ENCODE results near the gene RECQL5. TPM values are rescaled to one million over a fixed set of nuclear protein-coding genes. Genes with fewer than 3 reads are reported as not detected.

RECQL5 gene
- polyA plus RNA-seq, 1 of the 3 experiments (the other 2 are of a cell fraction), result 25.3 TPM

- Histone ChIP-seq H3K27ac (ENCODE audit: low read depth in 2 of 2, low read length in 1 of 2) (no peak overlapping the region), H3K9me3 (no peaks in the 10 kb centered on the region), H3F3A (replicated peaks; ENCODE audit: insufficient read depth) (peaks cover 22% of the 10 kb centered on the region), H3K9me2 (no peaks in the 10 kb centered on the region), H3K4me1 (ENCODE audit: control insufficient read depth in 1 of 2, insufficient read depth in 2 of 2, low read depth in 1 of 2, low read length in 1 of 2) (peaks cover 0 to 5% of the 10 kb centered on the region in 2 experiments; a peak in 2 of 4 replicates), H2AFZ (ENCODE audit: low read depth) (0 out of 2 replicates have a peak overlapping the region, but pooled peaks have one; percentile 40), H3K36me3 (replicated peaks in 1 of 2; ENCODE audit: control insufficient read depth in 1 of 2, insufficient read depth in 2 of 2, low read length in 1 of 2) (peaks cover 0 to 14% of the 10 kb centered on the region in 2 experiments), H4K20me1 (ENCODE audit: insufficient read depth) (no peaks in the 10 kb centered on the region), H3K4me2 (no peak overlapping the region), H3K9ac (no peak overlapping the region), H3K27me3 (ENCODE audit: insufficient read depth) (peaks cover 1% of the 10 kb centered on the region; the same call in 1 of the 2 replicates), H3K4me3 (ENCODE audit: low read depth in 2 of 2, low read length in 1 of 2) (no peak overlapping the region), H3K79me2 (ENCODE audit: insufficient read depth) (no peaks in the 10 kb centered on the region)
- CTCF ChIA-PET, result interaction anchor here (1.0 to 4.9 kb wide), 4 partner anchors 35 to 79 kb away, joined by 3 to 28 read pairs (median 6); partner anchors contain the start of gene SMIM5
- TF ChIP-seq ELF1 (IDR thresholded peaks at IDR 0.05) (no peak), SIN3A (IDR thresholded peaks at IDR 0.05; ENCODE audit: borderline replicate concordance, low read depth, low read length) (no peak), JUND (IDR thresholded peaks at IDR 0.05) (no peak), POLR2AphosphoS5 (IDR thresholded peaks at IDR 0.05; ENCODE audit: low read depth, low read length) (no peak), RFX5 (IDR thresholded peaks at IDR 0.05; ENCODE audit: low read length) (no peak), RXRA (IDR thresholded peaks at IDR 0.05; ENCODE audit: borderline replicate concordance, low read depth) (no peak), TCF12 (IDR thresholded peaks at IDR 0.05) (no peak), FOXJ3 (CRISPR knock-in tag; IDR thresholded peaks at IDR 0.05) (no peak), TEAD4 (IDR thresholded peaks at IDR 0.05; ENCODE audit: borderline replicate concordance, insufficient read depth) (no peak), CHD2 (IDR thresholded peaks at IDR 0.05; ENCODE audit: low read length, partially characterized antibody) (no peak), NRF1 (IDR thresholded peaks at IDR 0.05; ENCODE audit: low read depth, low read length) (no peak), YY1 (IDR thresholded peaks at IDR 0.05; ENCODE audit: low read depth) (no peak), RCOR1 (IDR thresholded peaks at IDR 0.05; ENCODE audit: low read length) (no peak), ZBTB33 (IDR thresholded peaks at IDR 0.05; ENCODE audit: borderline replicate concordance, low read depth) (no peak)
- no peak for DNase-seq
- WGBS (ENCODE audit: low lambda C conversion rate), result 55% methylated on average over 2 of the region's 2 CpGs
- POLR2A ChIA-PET, result no interaction called here
Observed at GRCh38 chr17:75712446-75712845, 45.5 kb upstream of the RECQL5 start.

GRCh38 chr17:75707079-75707571, 40.2 kb upstream of the RECQL5 start:
- Histone ChIP-seq H3K36me3 (replicated peaks in 1 of 2; ENCODE audit: control insufficient read depth in 1 of 2, insufficient read depth in 2 of 2, low read length in 1 of 2) (peaks cover 32 to 64% of the 10 kb centered on the region in 2 experiments), H3K27ac (ENCODE audit: low read depth in 2 of 2, low read length in 1 of 2) (peak overlapping the region in 1 of 2 experiments; percentile 7; a peak in 2 of 4 replicates), H3K9ac (no peak overlapping the region), H3K4me3 (ENCODE audit: low read depth in 2 of 2, low read length in 1 of 2) (no peak overlapping the region), H3K4me1 (ENCODE audit: control insufficient read depth in 1 of 2, insufficient read depth in 2 of 2, low read depth in 1 of 2, low read length in 1 of 2) (peaks cover 0 to 17% of the 10 kb centered on the region in 2 experiments; a peak in 2 of 4 replicates), H3K9me2 (no peaks in the 10 kb centered on the region), H4K20me1 (ENCODE audit: insufficient read depth) (peaks cover 3% of the 10 kb centered on the region; the same call in 1 of the 2 replicates), H3K4me2 (peak overlapping the region; percentile 29; the same call in 1 of the 2 replicates), H3K27me3 (ENCODE audit: insufficient read depth) (no peaks in the 10 kb centered on the region), H3K79me2 (ENCODE audit: insufficient read depth) (no peaks in the 10 kb centered on the region), H3K9me3 (no peaks in the 10 kb centered on the region), H2AFZ (ENCODE audit: low read depth) (no peak overlapping the region), H3F3A (replicated peaks; ENCODE audit: insufficient read depth) (peaks cover 29% of the 10 kb centered on the region)
- ChIA-PET POLR2A (no interaction called here), CTCF (interaction anchor here (0.6 to 5.2 kb wide), 8 partner anchors 12 to 74 kb away, joined by 3 to 25 read pairs (median 9); partner anchors contain the start of gene SMIM5)
- no peak for DNase-seq
- WGBS (ENCODE audit: low lambda C conversion rate), result 52% methylated on average over 12 of the region's 12 CpGs
- TF ChIP-seq, protein P1, sequence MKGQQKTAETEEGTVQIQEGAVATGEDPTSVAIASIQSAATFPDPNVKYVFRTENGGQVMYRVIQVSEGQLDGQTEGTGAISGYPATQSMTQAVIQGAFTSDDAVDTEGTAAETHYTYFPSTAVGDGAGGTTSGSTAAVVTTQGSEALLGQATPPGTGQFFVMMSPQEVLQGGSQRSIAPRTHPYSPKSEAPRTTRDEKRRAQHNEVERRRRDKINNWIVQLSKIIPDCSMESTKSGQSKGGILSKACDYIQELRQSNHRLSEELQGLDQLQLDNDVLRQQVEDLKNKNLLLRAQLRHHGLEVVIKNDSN (IDR thresholded peaks at IDR 0.05; ENCODE audit: borderline replicate concordance, low read depth), result no peak
- TF ChIP-seq, protein P2, sequence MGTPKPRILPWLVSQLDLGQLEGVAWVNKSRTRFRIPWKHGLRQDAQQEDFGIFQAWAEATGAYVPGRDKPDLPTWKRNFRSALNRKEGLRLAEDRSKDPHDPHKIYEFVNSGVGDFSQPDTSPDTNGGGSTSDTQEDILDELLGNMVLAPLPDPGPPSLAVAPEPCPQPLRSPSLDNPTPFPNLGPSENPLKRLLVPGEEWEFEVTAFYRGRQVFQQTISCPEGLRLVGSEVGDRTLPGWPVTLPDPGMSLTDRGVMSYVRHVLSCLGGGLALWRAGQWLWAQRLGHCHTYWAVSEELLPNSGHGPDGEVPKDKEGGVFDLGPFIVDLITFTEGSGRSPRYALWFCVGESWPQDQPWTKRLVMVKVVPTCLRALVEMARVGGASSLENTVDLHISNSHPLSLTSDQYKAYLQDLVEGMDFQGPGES (IDR thresholded peaks at IDR 0.05; ENCODE audit: low read depth, low read length), result no peak
- TF ChIP-seq POLR2AphosphoS5 (IDR thresholded peaks at IDR 0.05; ENCODE audit: low read depth, low read length) (no peak; the same call in 1 of the 2 replicates), USF2 (IDR thresholded peaks at IDR 0.05; ENCODE audit: borderline replicate concordance, low read depth, low read length) (no peak), JUND (IDR thresholded peaks at IDR 0.05) (peak; percentile 70), FOSL2 (IDR thresholded peaks at IDR 0.05; ENCODE audit: borderline replicate concordance, low read depth) (peak; percentile 82), YY1 (IDR thresholded peaks at IDR 0.05; ENCODE audit: low read depth) (no peak), EP300 (IDR thresholded peaks at IDR 0.05; ENCODE audit: borderline replicate concordance in 1 of 2, low read depth in 1 of 2, low read length in 1 of 2) (peak in 1 of 2 experiments; percentile 54; a peak in 1 of 4 replicates), RCOR1 (IDR thresholded peaks at IDR 0.05; ENCODE audit: low read length) (no peak), EZH2phosphoT487 (IDR thresholded peaks at IDR 0.05; ENCODE audit: borderline replicate concordance, low read depth) (no peak), CHD2 (IDR thresholded peaks at IDR 0.05; ENCODE audit: low read length, partially characterized antibody) (no peak), PBX3 (IDR thresholded peaks at IDR 0.05) (peak; percentile 55; the same call in 1 of the 2 replicates), MEF2A (IDR thresholded peaks at IDR 0.05; ENCODE audit: borderline replicate concordance, low read depth) (no peak)
